NCI-H2107 (cell line): ENCODE data around the gene MGAT5B.
"Not testable (repeated sequence)": the region's sequence is repeated elsewhere in the genome, so short reads cannot be mapped to it uniquely, and the experiment has no call there.

Experiments
- DNase-seq: peaks from one replicate; lab custom pipeline; 2025; lab: John Stamatoyannopoulos, UW

Gene MGAT5B

DNA sequence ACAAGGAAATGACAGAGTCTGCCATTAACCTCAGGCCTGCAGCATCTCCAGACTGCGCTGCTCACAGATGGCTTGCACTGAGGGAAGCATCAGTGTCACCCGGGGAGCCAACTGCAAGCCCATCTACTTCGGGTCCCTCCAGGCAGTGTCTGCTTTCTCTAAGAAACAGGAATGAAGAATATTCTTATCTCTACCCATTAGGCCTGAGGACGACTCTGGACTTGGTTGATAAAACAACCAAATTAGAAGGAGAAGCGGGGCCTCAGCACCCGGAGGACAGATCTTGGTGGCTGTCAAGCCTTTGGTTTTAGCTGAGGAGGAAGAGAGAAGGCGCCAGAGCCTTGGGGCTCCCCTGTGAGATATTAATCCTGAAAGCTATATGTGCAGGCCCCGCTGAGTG lies 19.5 kb upstream of the MGAT5B start:
- no peak for DNase-seq

- not testable (repeated sequence) for DNase-seq
These were observed 19.0 kb upstream of the MGAT5B start for GRCh38 chr17:76849160-76849559.

GRCh38 chr17:76852843-76853242 lies 15.4 kb upstream of the MGAT5B start:
- no peak for DNase-seq

DNA sequence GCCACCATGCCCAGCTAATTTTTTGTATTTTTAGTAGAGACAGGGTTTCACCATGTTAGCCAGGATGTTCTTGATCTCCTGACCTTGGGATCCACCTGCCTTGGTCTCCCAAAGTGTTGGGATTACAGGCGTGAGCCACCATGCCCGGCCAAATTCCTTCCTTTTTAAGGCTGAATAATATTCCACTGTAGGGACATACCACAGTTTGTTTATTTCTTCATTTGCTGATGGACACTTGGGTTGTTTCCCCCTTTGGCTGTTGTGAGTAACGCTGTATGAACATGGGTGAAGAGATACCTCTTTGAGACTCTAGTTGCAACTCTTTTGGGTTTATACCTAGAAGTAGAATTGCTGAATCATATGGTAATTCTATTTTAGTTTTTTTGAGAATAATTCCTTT lies 13.1 kb upstream of the MGAT5B start:
- DNase-seq = no peak

- no peak for DNase-seq
These were observed 6.1 kb upstream of the MGAT5B start for GRCh38 chr17:76862079-76862478.

- no peak for DNase-seq
These were observed 5.7 kb upstream of the MGAT5B start for GRCh38 chr17:76862494-76862893.

- DNase-seq = no peak
These were observed 4.2 kb upstream of the MGAT5B start for GRCh38 chr17:76864024-76864423.

- DNase-seq = peak; percentile 36
These were observed 3.0 kb upstream of the MGAT5B start for GRCh38 chr17:76865174-76865573.

DNA sequence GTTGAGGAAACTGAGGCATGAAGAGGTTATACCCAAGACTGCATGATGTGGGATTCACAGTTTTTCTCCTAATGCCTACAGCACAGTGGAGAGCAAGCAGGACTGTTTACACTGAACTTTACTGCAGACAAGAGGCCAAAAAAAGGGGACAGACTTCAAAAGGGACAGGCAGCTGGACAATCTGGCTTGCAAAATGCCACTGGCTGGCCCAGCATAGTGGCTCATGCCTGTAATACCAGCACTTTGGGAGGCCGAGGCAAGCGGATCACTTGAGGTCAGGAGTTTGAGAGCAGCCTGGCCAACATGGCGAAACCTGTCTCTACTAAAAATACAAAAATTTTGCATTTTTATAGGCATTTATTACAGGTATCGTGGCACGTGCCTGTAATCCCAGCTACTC lies 2.0 kb upstream of the MGAT5B start:
- DNase-seq = no peak

DNA sequence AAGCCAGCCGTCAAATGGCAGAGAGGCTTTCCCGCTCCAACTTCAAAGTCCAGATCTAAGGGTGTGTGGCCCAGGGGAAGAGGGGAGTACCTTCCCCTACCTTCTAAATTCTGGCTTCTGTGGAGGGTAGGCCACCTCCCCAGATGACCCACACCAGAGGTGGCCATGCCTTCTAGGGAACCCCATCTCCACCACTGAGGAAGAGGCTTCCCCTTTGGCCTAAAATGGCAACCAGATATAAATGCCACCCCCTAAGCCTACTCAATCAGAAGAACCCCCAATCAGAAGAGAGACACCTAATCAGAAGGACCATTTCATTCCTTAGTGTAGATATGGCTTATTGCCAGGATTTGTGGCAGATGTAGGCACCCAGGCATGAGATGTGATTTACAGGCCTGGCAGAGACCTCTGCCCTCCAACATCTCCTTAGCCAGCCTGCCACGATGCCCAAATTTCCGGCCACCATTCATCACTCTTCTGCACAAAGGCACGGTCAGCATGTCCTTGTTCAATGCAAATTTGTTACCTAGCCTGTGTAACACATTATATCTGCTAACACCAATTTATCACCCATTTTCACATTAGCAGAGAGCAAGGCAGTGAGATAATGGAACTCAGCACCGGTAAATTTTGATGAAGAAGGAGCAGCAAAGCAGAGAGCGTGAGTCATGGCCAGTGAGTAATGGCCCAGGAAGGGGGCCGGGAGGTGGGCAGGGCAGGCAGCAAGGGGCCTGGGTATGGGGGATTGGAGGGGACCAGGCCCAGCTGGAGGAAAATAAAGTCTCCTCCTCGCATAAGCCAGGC lies 1.2 kb upstream of the MGAT5B start:
- DNase-seq = no peak

- DNase-seq = no peak
These were observed 527 bp upstream of the MGAT5B start for GRCh38 chr17:76867578-76868175.

DNA sequence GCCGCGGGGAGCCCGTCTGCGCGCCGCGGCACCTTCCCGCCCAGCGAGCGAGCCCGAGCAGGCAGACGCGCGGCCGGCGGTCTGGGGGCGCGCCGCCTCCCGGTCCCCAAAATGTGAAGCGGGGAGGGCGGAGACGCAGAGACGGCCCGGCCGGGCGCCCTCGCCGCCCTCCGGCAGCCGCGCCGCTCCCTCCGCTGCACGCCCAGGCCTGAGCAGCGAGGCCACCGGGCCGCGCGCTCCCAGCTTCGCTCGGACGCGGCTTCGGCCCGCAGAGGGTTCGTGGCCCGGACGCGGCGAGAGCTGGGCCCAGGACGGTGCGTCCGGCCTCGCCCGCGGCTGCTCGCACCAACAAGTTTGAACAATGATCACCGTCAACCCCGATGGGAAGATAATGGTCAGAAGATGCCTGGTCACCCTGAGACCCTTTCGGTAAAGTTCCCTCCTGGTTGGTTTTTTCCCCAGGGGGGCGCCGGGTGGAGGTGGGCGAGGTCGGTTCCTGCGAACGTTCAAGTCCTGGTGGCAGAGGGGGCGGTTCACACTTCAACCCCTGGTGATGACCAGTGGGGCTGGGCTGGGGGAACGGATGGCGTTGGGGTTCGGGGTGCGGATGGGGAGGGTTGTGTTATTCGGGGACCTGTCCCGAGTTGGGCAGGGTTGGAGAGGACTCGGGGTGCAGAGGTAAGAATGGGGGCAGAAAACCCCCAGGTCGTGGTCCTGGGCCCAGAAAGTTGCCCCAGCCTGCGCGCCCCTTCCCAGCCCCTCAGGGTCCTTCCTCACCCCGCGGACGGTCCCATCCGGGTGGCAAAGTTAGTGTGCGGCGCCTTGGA lies 678 bp downstream of the MGAT5B start:
- no peak for DNase-seq

GRCh38 chr17:76869496-76870376 lies 1.5 kb downstream of the MGAT5B start:
- DNase-seq = no peak

DNA sequence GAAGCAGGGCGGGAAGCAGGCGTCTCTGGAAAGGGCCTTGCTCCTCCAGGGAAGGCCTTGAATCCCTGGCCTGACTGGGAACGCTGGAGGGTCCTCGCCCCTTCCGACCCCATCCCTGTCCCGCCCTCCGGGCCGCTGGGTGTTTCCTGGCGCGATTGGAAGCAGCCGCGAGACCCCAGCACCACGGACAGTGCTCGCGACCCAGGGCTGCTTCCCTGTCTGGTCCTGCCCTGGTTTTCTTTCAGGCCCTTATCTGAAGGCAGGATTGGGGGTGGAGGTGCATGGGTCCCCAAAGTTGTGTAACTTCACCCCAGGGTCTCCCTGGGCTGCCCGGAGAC lies 2.1 kb downstream of the MGAT5B start:
- DNase-seq = no peak

DNA sequence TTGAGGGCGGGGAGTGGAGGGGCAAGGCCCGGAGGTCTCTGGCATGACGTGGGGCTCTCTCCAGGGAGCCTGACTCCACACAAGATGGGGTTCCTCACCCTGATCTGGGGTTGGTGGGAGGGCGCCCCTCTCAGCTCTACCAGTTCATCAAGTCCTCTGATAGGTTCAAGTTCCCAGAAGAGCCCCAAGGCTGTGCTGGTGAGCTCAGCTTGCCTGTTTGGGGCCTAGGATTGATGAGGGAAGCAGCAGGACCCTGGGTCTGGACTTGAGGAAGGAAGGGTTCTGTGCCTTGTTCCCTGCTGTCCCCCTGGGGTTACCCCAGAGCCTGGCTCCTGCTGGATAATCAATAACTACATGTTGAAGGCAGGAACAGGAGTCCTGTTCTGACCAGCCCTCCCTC lies 3.5 kb downstream of the MGAT5B start:
- DNase-seq = no peak

- no peak for DNase-seq
These were observed 4.1 kb downstream of the MGAT5B start for GRCh38 chr17:76872221-76872873.

DNA sequence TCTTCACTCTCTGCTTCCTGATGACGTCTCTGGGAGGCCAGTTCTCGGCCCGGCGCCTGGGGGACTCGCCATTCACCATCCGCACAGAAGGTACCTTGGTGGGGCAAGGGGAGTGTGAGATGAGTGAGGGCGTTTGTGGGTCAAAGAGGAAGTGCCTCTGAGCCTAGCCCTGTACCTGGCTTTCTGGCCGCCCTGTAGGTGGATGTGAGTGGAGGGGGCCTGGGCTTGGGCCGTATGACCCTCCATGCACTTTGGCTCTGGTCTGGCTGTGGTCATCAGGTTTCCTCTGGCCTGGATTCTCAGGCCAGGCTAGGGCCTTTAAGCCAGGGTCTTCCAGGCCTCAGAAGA lies 4.6 kb downstream of the MGAT5B start:
- DNase-seq = no peak

- DNase-seq = no peak
These were observed 5.7 kb downstream of the MGAT5B start for GRCh38 chr17:76873856-76874255.

GRCh38 chr17:76877437-76877836 lies 9.2 kb downstream of the MGAT5B start:
- no peak for DNase-seq

GRCh38 chr17:76878568-76878967 lies 10.4 kb downstream of the MGAT5B start:
- DNase-seq = no peak

GRCh38 chr17:76879254-76879653 lies 11.1 kb downstream of the MGAT5B start:
- no peak for DNase-seq

DNA sequence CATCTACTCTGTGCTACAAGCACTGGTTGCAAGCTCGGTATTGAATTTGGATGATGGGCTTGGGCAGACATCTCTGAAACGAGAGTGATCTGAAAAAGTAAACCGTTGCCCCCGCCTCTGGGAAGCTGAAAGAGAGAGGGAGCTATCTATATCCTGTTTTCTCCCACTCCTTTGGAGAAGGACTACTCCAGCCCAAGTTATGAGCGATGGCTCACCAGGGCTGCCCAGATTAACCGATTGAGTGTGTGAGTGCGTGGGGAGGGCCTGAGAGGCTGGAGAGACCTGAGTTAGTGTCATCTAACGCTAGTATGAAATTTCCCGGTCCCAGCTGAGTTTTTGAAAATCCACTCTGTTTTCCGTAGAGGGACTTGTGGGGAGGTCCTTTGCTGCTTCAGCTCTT lies 11.5 kb downstream of the MGAT5B start:
- DNase-seq = no peak
